ENCODE measurements around the gene SECTM1. TPM values are rescaled to one million over a fixed set of nuclear protein-coding genes. Genes with fewer than 3 reads are reported as not detected.

The SECTM1 gene
- total and polyA plus RNA-seq, 7 donors, result 0.70 to 2.3 (median 1.2) TPM

DNA sequence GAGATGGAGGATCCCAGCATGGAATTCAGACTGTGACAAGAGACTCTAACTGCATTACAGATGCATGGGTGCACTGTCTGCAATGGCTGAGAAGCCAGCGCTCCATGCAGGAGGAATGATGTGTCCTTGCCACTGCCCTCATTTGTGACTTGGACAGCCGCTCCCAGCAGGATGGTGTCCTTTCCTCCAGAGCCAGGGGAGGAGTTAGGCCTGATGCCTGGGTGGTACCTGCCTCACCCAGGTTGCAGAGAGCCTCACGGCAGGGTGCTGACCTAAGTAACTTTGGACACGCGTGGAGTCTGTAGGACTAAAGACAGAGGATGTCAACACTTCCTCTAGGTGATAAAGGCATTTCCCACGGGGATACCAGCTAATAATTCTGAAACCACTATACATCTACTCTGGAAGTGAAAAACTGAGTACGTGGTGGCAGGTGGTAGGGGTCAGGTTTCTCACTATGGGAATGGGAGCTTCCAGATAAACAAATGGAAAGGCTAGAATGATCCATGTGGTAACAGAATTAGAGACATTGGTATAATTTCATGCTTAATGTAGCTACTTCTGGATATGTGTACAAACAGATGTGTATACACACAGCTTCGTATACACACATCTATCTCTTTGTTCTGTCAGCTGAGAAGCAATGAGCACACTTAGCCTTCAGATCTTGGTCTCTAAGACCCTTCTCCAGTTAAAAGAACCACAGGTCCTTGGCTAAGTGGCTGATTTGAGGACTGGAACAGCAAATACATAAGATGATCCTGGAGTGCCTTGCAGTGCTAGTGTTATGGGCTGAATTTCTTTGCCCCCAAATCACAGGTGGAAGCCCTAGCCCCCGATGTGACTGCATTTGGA lies 46.3 kb downstream of the SECTM1 start:
- DNase-seq, result no peak
- no peaks in the 10 kb centered on the region for H3K27me3 ChIP-seq (ENCODE audit: insufficient read depth in 3 of 3, low read length in 2 of 3)
- peaks cover 19% of the 10 kb centered on the region for H3K4me1 ChIP-seq
- ATAC-seq, result no peak
- H3K4me3 ChIP-seq, result no peak overlapping the region
- 77 to 79% (median 78%) methylated on average over 9 of the region's 9 CpGs for WGBS, 3 donors
- H3K36me3 ChIP-seq (ENCODE audit: insufficient read depth in 1 of 2, low read depth in 1 of 2), result no peaks in the 10 kb centered on the region
- H3K27ac ChIP-seq, result peak overlapping the region; percentile 58
- intact Hi-C loops (cut with DNase I), result no loop called here
- TF ChIP-seq, protein P1, sequence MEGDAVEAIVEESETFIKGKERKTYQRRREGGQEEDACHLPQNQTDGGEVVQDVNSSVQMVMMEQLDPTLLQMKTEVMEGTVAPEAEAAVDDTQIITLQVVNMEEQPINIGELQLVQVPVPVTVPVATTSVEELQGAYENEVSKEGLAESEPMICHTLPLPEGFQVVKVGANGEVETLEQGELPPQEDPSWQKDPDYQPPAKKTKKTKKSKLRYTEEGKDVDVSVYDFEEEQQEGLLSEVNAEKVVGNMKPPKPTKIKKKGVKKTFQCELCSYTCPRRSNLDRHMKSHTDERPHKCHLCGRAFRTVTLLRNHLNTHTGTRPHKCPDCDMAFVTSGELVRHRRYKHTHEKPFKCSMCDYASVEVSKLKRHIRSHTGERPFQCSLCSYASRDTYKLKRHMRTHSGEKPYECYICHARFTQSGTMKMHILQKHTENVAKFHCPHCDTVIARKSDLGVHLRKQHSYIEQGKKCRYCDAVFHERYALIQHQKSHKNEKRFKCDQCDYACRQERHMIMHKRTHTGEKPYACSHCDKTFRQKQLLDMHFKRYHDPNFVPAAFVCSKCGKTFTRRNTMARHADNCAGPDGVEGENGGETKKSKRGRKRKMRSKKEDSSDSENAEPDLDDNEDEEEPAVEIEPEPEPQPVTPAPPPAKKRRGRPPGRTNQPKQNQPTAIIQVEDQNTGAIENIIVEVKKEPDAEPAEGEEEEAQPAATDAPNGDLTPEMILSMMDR (IDR thresholded peaks at IDR 0.05), result no peak
- no peaks in the 10 kb centered on the region for H3K9me3 ChIP-seq

DNA sequence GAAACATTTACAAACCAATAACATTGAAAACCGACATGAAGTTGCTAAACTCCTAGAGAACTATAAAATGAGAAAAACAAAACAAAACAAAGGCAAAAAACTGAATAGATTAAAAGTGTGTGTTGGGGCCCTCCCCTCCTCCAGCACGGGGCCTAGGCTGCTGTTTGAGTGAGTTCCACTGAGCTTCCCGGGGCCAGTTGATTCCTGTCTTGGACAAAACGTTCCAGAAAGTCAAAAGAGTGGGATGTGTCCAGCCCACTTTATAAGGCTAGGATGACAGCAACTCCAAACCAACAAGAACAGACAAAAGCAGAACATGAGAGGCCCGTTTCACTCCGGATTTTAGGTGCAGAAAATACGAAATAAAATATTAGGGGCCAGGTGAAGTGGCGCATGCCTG lies 48.4 kb downstream of the SECTM1 start:
- Histone ChIP-seq H3K27me3 (ENCODE audit: insufficient read depth in 3 of 3, low read length in 2 of 3) (no peaks in the 10 kb centered on the region), H3K36me3 (ENCODE audit: insufficient read depth in 1 of 2, low read depth in 1 of 2) (no peaks in the 10 kb centered on the region), H3K4me1 (peaks cover 19% of the 10 kb centered on the region), H3K27ac (no peak overlapping the region), H3K4me3 (no peak overlapping the region), H3K9me3 (no peaks in the 10 kb centered on the region)
- ATAC-seq, result no peak
- intact Hi-C loops (cut with DNase I), result no loop called here
- TF ChIP-seq, protein P1 (IDR thresholded peaks at IDR 0.05), result no peak
- no peak for DNase-seq
- WGBS, 3 donors, result 55 to 60% (median 57%) methylated on average over 8 of the region's 8 CpGs

DNA sequence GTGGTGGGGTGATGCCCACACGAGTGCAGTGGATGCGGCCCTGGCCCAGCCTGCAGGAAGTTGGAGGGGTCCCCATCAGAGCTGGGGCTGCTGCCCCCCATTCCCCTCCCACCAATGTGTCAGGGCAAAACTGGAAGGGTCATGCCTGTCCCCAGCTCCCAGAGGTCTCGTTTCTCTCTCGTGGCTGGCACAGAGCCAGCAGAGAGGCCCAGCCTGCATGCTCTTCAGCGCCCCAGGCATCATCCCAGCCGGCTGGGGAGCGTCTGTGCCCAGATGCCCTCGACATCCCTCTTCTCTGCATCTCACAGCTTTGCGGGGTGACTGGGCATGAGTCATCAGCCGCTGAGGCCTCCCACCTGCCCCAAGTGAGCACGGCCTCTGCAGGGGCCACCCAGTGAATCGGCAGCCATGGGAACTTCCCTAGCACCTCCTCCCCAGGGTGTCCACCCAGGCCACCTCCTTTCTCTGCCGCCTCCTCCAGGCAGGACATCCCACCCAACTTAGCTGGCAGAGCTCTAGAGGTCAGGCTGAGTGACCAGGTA lies 50.3 kb downstream of the SECTM1 start:
- peak in 1 of 2 donors; percentile 50 for DNase-seq
- 36 to 49% (median 40%) methylated on average over 10 to 13 of the region's 13 CpGs for WGBS, 3 donors
- TF ChIP-seq, protein P1 (IDR thresholded peaks at IDR 0.05), result no peak
- intact Hi-C loops (cut with DNase I), result no loop called here
- Histone ChIP-seq H3K27ac (no peak overlapping the region), H3K4me3 (no peak overlapping the region), H3K36me3 (ENCODE audit: insufficient read depth in 1 of 2, low read depth in 1 of 2) (no peaks in the 10 kb centered on the region), H3K9me3 (no peaks in the 10 kb centered on the region), H3K27me3 (ENCODE audit: insufficient read depth in 3 of 3, low read length in 2 of 3) (no peaks in the 10 kb centered on the region), H3K4me1 (peaks cover 11% of the 10 kb centered on the region)
- no peak for ATAC-seq

DNA sequence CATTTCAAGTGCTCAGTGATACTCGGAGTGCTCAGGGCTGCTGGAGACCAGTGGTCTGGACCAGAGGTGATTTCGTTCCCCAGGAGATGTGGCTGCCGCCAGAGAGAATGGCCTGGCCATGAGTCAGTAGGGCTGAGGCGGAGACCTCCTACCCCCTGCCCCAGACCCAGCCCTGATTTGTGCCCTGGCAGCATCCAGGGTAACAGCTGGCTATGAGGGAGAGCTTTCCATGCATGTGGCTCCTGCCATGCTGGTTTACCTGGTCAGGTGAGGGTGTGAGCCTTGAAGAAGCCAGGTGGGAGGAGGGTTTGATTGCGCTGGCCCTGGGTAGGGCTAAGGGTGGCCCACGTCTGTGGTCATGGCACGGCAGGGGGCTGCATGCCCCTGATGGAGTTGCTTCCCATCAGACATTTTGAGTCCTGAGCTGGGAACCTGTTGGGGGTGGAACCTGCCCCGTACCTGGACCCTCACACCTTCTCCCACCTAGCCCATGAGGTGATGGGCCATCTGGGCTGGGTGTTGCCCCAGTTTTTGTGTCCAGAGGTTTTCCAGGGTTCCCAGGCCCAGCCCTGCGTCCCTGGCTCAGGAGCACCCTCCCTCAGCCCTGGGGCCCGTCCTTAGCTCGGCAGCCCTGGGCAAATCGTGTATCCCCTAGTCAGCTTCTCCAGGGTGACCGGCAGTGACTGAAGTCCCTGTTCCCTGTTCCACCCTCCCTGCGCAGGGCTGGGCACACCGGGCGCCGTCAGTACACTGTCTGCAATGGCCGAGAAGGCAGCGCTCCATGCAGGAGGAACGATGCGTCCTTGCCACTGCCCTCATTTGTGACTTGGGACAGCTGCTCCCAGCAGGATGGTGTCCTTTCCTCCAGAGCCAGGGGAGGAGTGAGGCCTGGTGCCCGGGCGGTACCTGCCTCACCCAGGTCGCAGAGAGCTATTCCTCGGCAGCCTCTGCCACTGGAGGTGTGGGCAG lies 51.0 kb downstream of the SECTM1 start:
- H3K27ac ChIP-seq, result no peak overlapping the region
- no peaks in the 10 kb centered on the region for H3K36me3 ChIP-seq (ENCODE audit: insufficient read depth in 1 of 2, low read depth in 1 of 2)
- DNase-seq, result no peak
- no peaks in the 10 kb centered on the region for H3K9me3 ChIP-seq
- WGBS, 3 donors, result 79 to 87% (median 83%) methylated on average over 23 to 25 of the region's 25 CpGs
- no peaks in the 10 kb centered on the region for H3K27me3 ChIP-seq (ENCODE audit: insufficient read depth in 3 of 3, low read length in 2 of 3)
- no peak for ATAC-seq
- intact Hi-C loops (cut with DNase I), result no loop called here
- no peak overlapping the region for H3K4me3 ChIP-seq
- TF ChIP-seq, protein P1 (IDR thresholded peaks at IDR 0.05), result no peak
- peaks cover 4% of the 10 kb centered on the region for H3K4me1 ChIP-seq

All from psoas muscle (tissue), 8 donors.